ENCODE measurements around the gene GOLGA6A.
"Not testable (repeated sequence)": the region's sequence is repeated elsewhere in the genome, so short reads cannot be mapped to it uniquely, and the experiment has no call there.

Gene GOLGA6A, protein sequence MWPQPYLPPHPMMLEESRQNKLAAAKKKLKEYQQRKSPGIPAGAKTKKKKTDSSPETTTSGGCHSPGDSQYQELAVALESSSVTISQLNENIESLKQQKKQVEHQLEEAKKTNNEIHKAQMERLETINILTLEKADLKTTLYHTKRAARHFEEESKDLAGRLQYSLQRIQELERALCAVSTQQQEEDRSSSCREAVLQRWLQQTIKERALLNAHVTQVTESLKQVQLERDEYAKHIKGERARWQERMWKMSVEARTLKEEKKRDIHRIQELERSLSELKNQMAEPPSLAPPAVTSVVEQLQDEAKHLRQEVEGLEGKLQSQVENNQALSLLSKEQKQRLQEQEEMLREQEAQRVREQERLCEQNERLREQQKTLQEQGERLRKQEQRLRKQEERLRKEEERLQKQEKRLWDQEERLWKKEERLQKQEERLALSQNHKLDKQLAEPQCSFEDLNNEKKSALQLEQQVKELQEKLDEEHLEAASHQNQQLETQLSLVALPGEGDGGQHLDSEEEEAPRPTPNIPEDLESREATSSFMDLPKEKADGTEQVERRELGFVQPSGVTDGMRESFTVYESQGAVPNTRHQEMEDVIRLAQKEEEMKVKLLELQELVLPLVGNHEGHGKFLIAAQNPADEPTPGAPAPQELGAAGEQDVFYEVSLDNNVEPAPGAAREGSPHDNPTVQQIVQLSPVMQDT

GRCh38 chr15:74082450-74082849 lies at the start of gene GOLGA6A:
TSS of gene GOLGA6A (minus strand) at chr15:74082550. CDS start at chr15:74082509, 41 bp downstream.
- DNase-seq (ENCODE audit: low read depth in 1 of 2, low spot score in 1 of 2); in situ Hi-C loops (cut with HindIII; ENCODE audit: low pct_unique_long_range_greater_than_20kb, low sequenced_read_pairs): not testable (repeated sequence)

GRCh38 chr15:74131628-74132413 lies 49.5 kb upstream of the GOLGA6A start:
- in situ Hi-C loops (cut with HindIII; ENCODE audit: low pct_unique_long_range_greater_than_20kb, low sequenced_read_pairs): no loop called here
- DNase-seq (ENCODE audit: low read depth in 1 of 2, low spot score in 1 of 2): no peak
- no peak for TF ChIP-seq JUND (IDR thresholded peaks at IDR 0.05; ENCODE audit: low read depth)

DNA sequence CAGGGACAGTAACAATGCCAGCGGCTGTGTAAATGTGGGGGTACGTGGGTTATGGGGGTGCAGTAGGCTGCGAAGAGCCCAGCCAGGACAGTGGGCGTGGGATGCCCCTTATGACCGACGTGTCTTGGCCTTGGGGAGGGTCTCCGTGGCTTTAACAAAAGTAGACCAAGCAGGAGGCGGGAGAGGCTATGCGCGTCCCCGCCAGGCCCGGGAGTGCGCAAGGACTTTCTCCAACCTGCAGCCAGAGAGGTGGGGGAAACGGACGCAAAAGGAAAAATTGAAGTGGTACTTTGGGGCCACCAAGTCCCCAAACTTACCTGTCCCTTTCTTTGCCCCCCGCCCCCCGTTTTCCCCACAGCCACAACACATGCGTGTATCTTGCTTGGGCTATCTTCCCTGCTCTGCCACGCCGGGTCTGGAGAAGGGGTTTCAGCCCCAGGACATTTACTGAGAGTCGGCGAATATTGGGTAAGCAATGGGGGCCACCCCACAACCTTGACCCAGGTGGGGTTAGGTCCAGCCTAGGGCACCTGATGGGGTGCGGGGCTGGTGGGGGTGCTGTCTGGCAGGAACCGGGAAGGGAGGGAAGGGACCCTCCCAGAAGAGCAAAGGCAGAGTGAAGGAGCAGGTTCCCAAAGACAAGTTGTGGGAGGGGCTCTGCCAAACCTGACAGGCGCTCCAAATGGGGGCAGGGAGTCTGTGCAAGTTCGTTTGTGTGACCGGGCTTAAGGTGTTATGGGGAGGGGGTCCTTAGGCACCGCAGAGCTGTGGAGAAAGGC lies 48.7 kb upstream of the GOLGA6A start:
- no peak for TF ChIP-seq JUND (IDR thresholded peaks at IDR 0.05; ENCODE audit: low read depth)
- DNase-seq (ENCODE audit: low read depth in 1 of 2, low spot score in 1 of 2): no peak
- in situ Hi-C loops (cut with HindIII; ENCODE audit: low pct_unique_long_range_greater_than_20kb, low sequenced_read_pairs): no loop called here

DNA sequence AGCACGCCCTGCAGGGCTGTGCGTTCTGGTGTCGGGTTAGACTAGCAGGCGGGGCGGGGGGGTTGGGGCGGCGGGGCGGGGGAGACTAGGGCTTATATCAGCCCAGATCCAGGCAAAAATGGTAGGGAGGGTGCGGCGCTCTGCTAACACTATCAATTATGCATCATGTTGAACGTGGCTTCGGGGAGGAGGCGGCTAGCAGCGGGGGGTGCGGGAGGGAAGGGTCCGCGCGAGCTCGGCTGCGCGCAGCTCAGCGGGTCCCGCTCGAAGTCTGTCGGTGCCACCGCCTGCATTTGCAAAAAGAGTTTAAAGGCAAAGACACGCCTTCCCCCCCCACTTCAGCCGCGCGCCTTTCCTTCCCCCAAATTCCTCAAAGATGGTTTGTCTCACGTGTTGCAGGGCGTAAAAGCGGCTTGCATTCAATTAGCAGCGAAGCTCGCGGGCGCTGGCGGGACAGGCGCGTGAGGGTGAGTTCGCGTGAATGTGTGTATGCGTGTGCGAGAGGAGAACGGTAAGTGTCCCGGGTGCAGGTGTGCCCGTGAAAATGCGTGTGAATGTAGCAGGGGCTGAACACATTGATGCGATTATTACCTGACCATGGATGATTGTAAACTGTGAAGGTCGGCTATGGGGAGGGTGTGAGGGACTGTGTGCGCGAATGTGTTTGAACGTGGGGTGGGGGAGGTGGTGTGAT lies 48.0 kb upstream of the GOLGA6A start, which contains the start of gene ISLR2:
TSS of gene ISLR2 (plus strand) at position 432 of the 694 bp plus-strand sequence. CDS start 2,169 bp downstream, outside the sequence.
- DNase-seq (ENCODE audit: low read depth in 1 of 2, low spot score in 1 of 2): no peak
- no peak for TF ChIP-seq JUND (IDR thresholded peaks at IDR 0.05; ENCODE audit: low read depth)
- in situ Hi-C loops (cut with HindIII; ENCODE audit: low pct_unique_long_range_greater_than_20kb, low sequenced_read_pairs): no loop called here

DNA sequence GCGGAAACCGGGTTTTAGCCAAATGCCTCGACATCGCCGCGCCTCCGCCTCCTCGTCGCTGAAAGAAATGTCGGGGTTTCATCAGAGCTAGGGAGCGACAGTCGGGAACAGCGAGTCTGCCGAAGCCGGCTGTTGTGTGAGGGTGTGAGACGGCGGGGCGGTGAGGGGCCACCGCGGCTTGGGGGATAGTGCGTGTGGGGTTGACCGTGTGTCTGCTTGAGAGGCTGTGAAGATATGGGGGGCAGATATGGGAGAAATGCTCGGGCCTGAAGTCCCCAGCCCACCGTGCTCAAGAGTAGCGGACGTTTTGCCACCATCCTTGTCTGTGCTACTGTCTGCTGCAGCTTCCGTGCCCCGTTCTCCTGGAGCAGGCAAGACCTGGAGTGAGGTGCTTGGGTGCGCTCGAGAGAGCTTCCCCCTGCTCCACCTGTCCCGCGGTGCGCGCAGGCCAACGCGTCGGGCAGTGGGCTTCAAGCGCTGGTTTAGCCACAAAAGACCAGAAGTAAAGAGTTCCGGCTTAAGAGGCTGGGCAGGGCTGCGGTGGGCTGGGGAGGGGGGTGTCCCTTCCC lies 47.3 kb upstream of the GOLGA6A start:
- TF ChIP-seq JUND (IDR thresholded peaks at IDR 0.05; ENCODE audit: low read depth): no peak
- in situ Hi-C loops (cut with HindIII; ENCODE audit: low pct_unique_long_range_greater_than_20kb, low sequenced_read_pairs): no loop called here

GRCh38 chr15:74128785-74129585 lies 46.6 kb upstream of the GOLGA6A start:
- no peak for DNase-seq (ENCODE audit: low read depth in 1 of 2, low spot score in 1 of 2)
- TF ChIP-seq JUND (IDR thresholded peaks at IDR 0.05; ENCODE audit: low read depth): no peak
- in situ Hi-C loops (cut with HindIII; ENCODE audit: low pct_unique_long_range_greater_than_20kb, low sequenced_read_pairs): no loop called here

More for the DNA sequence above, 47.3 kb upstream of the GOLGA6A start:
- no peak for DNase-seq (ENCODE audit: low read depth in 1 of 2, low spot score in 1 of 2)

GRCh38 chr15:74127954-74128784 lies 45.8 kb upstream of the GOLGA6A start:
- in situ Hi-C loops (cut with HindIII; ENCODE audit: low pct_unique_long_range_greater_than_20kb, low sequenced_read_pairs): no loop called here
- TF ChIP-seq JUND (IDR thresholded peaks at IDR 0.05; ENCODE audit: low read depth): no peak
- no peak for DNase-seq (ENCODE audit: low read depth in 1 of 2, low spot score in 1 of 2)

- in situ Hi-C loops (cut with HindIII; ENCODE audit: low pct_unique_long_range_greater_than_20kb, low sequenced_read_pairs): no loop called here
- TF ChIP-seq JUND (IDR thresholded peaks at IDR 0.05; ENCODE audit: low read depth): no peak
- peak; percentile 77 to 90 for DNase-seq (ENCODE audit: low read depth in 1 of 2, low spot score in 1 of 2)
Measured at GRCh38 chr15:74127255-74127953, 45.1 kb upstream of the GOLGA6A start.

DNA sequence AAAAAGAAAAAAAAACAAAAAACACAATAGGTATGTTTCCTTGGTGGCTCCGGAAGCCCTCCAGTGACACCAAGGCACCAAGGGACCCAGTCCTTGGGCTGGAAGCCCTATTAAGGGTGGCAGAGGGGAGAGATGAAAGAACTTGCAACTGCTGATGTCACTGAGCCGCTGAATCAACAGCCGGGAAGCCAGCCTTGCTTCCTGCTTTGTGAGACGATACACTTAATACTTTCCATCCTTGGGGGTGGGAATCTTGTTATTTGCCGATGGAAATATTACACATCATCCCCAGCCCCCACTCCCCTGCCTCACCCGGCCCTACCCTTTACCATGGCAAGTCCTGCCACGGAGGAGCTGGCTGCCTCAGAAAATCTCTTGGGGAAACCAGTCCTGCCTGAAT lies 42.4 kb upstream of the GOLGA6A start:
- no peak for TF ChIP-seq JUND (IDR thresholded peaks at IDR 0.05; ENCODE audit: low read depth)
- in situ Hi-C loops (cut with HindIII; ENCODE audit: low pct_unique_long_range_greater_than_20kb, low sequenced_read_pairs): no loop called here
- DNase-seq (ENCODE audit: low read depth in 1 of 2, low spot score in 1 of 2): no peak
